GM21447 (cell line): ENCODE data around the gene TREML4.
"Not testable (repeated sequence)": the region's sequence is repeated elsewhere in the genome, so short reads cannot be mapped to it uniquely, and the experiment has no call there.

Source experiments
- ATAC-seq: cut with Tn5 transposase; IDR thresholded peaks from one replicate; pipeline ENCODE4 v1.9.1; 2021; ENCODE audit not compliant: unreplicated experiment

Gene TREML4

DNA sequence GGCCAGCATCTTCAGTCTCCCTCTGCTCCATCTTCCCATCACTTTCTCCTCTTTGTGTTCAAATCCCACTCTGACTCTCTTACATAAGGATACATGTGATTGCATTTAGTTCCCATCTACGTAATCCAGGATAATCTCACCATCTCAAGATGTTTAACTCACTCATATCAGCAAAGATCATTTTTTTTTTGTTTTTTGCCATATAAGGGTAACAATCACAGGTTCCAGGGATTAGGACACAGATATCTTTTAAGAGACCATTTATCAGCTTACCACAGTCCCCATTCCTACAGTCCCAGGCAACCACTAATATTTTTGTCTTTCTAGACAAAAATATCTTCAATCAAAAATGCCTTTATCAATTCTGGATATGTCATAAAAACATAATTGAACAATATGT is 24.0 kb upstream of the TREML4 start:
- no peak for ATAC-seq

DNA sequence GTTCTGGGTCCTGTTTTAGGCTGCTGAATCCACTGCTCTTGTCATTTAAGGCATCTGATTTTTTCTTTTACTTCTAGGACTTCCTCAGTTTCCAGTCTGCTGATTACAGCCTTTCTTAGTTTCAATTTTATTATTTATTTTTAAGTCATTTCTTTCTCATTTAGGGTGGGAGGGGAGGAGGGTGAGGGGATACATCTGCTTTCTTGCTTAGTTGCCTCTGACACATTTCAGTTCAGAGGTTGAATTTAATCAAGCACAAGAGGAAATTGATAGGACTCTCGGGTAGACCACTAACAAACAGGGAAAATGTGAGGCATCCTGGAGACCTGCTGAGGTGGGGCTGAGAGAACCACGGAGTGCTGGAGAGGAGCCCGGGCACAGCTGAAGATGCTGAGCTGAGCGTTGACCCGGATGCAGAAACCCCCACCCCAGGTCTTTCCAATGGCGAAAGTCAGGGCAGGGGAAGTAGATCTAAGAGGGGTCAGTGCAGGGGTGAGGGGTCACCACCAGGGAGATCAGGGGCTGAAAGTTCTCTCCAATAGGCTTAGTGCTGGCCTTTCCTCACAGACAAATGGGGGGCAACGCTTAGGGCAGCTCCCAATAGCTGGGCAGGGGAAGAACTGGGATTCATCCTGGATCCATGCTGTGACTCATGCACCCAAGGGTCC is 19.6 kb upstream of the TREML4 start:
- ATAC-seq, result no peak

DNA sequence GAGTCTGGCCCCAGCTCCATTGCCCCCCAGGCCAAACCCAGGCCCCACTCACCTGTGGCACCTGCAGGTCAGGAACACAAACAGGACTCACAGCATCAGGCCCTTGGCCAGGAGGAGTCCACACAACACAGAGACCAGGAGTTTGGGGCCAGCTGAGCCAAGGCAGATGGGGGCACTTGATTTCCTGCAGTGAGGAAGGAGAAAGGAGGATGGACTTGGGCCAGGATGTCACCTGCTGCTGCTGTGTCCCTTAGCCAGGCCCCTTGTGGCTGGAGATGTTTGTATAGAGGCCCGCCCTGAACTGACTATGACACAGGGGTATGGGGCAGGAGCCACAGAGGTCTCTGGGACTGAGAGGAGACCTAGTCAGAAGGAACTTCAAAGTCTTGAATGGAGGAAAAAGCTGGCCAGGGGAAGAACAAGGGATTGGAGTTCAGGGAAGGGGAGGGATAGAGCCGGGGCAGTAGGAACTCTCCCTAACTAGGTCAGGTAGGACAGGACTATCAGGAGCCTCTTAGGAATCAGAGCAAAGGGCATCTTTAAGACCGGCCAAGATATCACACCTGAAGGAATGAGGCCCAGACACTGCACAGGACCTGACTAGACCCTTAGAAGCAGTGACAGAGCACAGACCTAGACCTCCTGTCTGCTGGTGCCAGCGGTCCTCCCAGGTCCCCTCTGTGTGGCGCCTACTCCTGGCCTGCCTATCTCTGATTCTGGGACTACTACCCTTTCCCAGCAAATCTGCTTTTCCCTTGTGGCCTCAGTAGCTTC is 18.4 kb upstream of the TREML4 start:
- ATAC-seq, result no peak

DNA sequence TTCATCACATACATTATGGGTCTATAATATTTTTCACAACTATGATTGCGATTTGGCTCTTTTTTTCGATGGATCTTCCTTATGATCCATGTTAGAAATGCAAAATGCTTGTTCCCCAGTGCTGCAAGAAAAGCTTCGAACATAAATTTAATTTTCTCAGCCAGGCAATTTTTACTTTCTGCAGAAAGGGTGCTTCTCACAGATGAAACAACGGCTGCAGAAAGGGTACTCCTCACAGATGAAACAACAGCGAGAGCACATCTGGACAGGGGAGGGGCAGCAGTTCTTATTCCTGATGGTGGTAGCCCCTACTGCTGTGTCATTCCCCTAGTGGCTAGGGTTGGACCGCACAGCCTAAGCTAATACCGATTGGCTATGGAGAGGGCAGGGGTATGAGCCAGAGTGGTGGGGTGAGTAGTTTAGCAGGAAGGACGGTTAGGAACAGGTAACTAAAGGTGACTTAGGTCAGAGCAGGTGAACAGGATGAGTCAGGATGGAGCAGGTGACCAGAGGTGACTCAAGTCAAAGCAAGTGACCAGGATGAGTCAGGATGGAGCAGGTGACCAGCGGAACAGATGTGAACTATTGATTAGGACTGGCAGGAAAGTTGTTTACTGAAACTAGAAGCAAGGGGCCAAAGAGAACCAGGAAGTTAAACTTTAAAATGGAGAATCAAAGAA is 13.4 kb upstream of the TREML4 start:
- ATAC-seq, result no peak

DNA sequence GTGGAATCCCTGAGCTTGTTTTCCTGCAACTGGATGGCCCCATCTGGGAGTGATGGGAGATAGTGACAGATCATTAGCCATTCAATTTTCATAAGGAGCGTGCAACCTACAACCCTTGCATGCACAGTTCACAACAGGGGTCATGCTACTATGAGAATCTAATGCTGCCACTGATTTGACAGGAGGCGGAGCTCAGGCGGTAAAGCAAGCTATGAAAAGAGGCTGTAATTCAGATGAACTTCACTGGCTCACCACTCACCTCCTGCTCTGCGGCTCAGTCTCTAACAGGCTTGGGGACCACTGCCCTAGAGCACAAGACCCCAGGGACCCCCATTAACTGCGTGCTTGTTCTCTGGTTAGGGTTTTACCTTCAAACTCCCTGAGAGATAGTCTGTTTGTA is 12.4 kb upstream of the TREML4 start:
- ATAC-seq, result no peak

DNA sequence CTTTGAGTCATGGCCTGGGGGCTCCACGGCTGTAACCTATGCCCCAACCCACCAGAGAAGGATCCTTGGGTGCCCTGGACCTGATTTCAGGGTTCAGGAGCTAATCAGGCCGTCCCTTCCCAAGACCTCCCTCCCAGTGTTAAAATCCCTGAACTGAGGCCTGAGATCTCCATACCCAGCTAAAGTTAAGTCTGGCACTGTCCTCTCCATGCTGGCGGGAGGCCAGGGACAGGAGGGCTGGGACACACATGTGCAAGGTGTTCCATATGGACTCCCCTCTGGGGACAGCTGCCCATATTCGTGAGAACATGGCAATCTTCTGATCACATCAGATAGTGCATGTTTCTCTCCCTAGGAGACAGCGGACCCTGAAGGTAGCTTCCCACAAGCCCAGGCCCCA is 11.5 kb upstream of the TREML4 start:
- no peak for ATAC-seq

DNA sequence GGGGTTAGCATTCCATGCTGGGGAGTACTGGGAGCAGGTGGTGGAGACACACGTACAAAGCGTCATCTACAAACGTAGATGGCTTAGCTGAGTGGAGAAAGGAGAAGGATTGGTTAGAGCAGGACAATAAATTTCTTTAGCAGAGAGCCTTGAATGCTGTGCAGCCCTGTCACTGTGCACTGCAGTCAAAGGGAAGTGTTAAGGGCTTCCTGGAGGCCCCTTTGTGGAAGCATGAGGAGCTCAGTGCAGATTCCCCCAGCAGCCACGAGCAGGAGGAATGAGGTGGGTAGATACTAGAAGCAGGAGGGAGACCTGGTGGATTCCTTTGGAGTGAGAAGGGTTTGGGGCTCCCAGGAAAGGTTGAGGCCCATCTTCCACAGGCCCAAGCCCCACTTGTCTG is 6.1 kb upstream of the TREML4 start:
- ATAC-seq, result no peak

DNA sequence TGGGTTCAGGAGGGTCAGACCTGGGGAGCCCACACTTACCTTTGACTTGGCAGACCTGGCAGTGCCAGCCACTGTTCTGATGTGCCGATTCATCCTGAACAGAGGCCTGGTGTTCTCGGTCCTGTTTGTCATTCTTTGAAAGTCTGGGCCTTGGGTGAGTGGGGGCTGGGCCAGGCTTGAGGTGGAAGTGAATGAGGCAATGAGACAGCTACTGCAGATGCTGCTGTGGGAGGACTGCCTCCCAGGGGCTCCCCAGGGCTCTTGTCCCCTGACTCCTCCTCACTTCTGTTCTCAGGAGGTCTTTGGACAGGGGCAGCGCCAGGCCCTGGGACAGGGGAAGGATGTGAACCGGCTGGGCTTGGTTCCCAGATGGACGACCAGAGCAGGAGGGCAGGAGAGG is 5.6 kb upstream of the TREML4 start:
- no peak for ATAC-seq

DNA sequence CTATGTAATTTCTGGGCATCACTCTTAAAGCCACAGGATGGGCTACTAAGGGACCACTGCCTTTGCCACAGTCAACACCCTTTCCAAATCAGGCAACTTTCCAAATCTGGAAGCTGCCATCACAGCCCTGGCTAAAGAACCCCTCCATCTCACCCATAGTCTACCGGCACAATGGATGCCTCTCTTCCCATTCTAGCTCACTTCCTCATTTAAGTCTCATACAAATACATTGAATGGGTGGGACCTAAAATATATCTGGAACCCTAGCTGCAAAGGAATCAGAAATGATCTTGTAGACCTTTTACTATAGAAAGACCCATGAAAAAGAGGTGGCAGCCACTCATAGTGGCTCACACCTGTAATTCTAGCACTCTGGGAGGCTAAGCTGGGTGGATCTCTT is 3.3 kb upstream of the TREML4 start:
- ATAC-seq, result no peak

DNA sequence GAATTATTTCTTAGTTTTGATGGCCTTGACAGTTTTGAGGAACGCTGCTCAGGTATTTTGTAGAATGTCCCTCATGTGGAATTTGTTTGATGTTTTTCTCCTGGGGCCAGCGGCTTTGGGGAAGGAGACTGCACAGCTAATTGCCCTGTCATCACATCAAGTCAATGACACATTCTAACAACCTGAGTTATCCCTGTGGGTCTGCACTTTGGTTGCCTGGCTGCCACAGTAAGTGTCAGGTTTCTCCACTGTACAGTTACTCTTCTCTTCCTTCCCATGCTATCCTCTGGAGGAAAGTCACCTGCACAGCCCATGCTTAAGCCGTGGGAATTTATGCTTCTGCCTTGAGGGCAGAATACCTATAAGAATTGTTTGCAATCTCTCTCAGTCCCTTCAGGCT is 1.4 kb upstream of the TREML4 start:
- no peak for ATAC-seq

DNA sequence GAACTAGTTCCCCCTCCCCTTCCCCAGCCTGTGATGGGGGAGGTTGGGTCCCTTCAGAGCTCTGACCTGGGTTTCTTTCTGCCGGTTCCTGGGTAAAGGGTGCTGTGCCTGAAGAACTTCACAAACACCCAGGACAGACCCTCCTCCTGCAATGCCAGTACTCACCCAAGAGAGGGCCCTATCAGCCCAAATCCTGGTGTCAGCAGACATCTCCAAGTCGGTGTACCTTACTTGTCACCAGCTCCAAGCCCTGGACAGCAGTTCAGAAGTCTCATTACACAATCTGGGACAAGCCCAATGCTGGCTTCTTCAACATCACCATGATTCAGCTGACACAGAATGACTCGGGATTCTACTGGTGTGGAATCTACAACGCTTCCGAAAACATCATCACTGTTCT is 467 bp downstream of the TREML4 start:
- ATAC-seq, result no peak

DNA sequence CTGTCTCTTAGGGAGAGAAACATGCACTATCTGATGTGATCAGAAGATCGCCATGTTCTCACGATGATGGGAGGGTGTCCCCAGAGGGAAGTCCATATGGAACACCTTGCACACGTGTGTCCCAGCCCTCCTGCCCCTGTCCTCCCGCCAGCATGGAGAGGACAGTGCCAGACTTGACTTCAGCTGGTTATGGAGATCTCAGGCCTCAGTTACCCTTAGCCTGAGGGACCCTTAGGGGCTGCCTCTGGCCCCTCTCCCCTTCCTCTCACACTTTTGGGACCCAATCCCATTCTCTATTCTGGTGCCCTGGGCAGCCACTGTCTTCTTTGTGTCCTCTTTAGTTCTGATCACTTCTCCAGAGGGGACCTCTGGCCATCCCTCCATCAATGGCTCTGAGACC is 1.6 kb downstream of the TREML4 start:
- no peak for ATAC-seq

DNA sequence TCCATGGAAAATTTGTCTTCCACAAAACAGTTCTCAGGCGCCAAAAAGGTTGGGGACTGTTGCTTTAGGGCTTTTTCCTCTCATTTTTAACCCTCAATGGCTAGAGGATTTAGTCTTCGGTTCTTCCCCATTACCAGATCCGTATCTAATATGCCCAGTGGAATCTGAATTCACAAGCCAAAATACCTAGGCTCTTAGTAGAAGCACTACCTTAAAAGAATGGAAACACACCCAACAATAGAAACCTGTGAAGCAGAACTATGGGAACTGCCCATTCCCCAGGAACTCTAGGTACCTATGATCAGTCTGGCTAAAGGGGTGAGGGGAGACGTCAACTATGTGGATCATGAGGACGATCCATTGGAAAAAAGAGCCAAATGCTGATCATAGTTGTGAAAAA is 3.1 kb downstream of the TREML4 start:
- no peak for ATAC-seq

DNA sequence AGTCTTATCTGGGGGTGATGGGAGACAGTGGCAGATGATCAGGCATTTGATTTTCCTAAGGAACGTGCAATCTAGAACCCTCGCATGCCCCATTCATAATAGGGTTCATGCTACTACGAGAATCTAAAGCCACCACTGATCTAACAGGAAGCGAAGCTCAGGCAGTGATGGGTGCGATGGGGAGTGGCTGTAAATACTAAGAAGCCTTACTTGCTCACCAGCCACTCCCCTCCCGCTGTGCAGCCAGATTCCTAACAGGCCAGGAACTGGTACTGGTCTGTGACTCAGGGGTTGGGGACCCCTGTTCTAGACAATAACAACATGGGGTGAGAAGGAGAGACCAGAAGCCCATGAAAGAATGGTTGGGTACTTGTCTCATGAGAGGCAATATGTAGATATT is 4.5 kb downstream of the TREML4 start:
- ATAC-seq, result no peak

DNA sequence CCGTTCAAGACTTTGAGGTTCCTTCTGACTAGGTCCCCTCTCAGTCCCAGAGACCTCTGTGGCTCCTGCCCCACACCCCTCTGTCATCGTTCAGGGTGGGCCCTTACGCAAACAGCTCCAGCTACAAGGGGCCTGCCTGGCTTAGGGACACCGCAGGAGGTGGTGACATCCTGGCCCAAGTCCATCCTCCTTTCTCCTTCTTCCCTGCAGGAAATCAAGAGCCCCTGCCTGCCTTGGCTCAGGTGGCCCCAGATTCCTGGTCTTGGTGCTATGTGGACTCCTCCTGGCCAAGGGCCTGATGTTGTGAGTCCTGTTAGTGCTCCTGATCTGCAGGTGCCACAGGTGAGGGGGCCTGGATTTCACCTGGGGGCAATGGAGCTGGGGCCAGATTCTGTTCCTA is 8.1 kb downstream of the TREML4 start:
- ATAC-seq, result no peak

DNA sequence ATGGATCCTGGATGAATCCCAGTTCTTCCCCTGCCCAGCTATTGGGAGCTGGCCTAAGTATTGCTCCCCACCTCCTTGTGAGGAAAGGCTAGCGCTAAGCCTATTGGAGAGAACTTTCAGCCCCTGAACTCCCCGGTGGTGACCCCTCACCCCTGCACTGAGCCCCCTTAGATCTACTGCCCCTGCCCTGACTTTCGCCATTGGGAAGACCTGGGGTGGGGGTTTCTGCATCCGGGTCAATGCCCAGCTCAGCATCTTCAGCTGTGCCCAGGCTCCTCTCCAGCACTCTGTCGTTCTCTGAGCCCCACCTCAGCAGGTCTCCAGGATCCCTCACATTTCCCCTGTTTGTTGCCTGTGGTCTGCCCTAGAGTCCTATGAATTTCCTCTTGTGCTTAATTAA is 9.0 kb downstream of the TREML4 start:
- ATAC-seq, result no peak

DNA sequence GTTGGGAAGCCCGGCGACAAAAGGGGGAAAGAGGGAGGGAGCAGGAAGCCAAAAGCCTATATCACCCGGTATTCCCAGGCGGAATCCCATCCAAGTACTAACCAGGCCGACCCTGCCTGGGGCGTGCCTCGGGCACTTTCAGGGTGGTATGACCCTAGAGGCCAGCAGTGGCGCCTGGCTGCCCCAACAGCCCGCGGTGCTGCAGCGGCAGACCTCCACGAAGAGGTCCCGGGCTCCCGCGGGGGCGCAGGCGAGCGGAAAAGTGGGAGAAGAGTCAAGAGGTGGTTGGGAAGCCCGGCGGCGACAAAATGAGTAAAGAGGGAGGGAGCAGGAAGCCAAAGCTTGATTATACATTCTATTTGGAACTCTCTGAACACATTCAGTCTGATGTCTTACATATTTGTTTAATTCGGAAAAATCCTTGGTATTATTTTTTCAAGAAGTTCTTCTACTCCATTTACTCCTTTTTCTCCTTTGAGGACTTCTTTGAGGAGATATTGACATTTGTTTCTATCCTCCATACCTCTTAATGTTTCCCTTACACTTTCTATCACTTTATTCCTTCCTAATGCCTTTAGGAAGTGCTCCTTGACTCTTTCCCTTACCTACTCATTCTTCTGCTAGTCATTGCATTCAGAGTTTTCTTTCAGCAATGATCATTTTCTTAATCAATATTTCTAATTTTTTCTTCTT is 11.5 kb downstream of the TREML4 start:
- ATAC-seq, result no peak

DNA sequence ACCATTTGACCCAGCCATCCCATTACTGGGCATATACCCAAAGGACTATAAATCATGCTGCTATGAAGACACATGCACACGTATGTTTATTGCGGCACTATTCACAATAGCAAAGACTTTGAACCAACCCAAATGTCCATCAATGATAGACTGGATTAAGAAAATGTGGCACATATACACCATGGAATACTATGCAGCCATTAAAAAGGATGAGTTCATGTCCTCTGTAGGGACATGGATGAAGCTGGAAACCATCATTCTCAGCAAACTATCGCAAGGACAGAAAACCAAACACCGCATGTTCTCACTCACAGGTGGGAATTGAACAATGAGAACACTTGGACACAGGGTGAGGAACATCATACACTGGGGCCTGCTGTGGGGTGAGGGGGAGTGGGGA is 18.4 kb downstream of the TREML4 start:
- ATAC-seq, result not testable (repeated sequence)

DNA sequence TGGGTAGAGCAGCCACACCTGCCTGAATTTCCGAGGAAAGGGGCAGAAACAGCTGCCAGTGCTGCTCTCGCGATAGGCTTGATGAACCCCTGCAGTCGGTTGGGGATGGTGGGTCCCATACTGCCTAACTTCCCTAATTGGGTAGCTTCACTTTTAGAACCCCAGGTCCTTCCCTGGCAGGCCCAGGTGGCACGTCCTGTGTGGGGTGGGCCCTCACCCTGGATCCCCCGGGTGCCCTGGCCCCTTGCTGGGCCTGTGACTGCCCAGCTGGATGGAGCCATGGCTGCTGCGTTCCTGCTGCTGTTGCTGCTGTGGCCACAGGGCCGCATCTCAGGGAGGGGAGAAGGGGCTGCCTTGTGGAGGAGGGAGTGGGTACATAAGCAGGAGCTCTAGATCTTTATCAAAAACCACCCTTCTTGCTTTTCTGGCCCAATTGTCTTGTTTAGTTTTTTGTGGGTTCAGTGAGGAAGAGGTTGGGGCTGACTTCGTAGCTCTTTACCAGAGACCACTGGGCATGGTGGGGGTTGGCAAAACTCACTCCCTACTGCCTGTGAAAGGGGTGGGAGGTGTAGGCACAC is 19.2 kb downstream of the TREML4 start:
- no peak for ATAC-seq

DNA sequence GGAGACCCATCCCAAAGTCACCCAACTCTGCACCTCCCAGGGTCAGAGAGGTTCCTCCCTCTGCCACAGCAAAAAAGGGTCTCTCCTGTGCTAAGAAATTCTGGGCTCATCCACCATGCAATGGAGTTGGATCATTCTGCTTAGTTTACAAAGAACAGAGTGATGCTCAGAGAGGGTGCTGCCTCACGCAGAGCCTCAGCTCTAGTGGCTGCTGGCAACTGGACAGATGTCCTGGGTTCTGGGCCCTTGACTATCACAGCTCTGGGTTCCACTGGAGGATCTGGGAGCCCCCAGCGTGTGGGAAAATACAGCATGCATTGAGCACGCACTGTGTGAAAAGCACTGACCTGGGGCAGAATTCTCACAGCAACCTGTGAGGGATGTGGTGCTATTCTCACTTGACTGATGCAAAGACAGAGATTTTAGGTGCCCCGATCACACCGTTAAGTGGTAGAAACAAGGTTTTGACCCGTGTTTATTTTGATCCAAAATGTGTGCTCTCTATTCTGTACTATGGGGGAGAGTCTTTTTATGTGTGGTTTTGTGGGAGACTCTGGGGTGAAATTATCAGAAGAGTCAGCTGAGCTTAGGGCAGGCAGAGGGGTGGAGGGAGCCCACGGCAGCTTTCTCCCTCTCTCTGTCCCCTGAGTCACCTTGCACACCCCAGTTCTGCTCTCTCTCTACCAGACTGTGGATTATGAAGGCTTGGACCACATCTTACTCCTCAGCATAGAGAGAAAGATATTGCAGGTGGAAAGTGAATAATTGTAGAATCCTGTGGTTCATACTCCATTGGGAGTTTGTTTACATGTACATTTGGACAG is 19.9 kb downstream of the TREML4 start:
- no peak for ATAC-seq
